Hematopoietic multipotent progenitor cell (in vitro differentiated cells): ENCODE results near the gene OR2T8. TPM values are rescaled to one million over a fixed set of nuclear protein-coding genes. Genes with fewer than 3 reads are reported as not detected.

Experiments used
- DNase-seq, 3 donors: peaks; one replicate each; pipeline ENCODE4 v3.0.0-alpha.2; 2011 to 2015; ENCODE audit warnings: low read depth in 2 of 3, low spot score in 2 of 3
- total RNA-seq: library from RNA; depleted of rRNA; stranded (reverse); fragments of >200 nt; gene quantifications from one replicate; pipeline ENCODE4 v1.2.3, GENCODE V29; 2012

Gene OR2T8
- total RNA-seq, 1 donor = 1.6 TPM

DNA sequence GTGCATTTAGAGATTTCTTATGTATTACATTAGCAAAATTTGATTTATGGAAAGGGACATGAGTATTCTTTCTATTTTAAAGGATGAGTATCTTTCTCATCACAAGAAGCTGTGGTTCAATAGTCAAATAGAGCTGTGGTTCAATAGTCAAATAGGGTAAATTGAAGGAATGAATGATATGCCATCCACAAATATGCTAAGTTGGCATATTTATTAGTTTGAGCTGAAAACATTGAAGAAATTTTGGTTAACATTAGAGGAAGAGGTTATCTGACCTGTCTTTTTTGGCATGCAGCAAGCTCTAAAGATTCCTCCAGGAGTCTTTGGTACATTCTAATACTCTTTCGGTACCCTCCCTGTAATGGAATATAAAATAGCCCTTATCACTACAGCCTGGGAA, 33.4 kb downstream of the OR2T8 start:
- DNase-seq = no peak

DNA sequence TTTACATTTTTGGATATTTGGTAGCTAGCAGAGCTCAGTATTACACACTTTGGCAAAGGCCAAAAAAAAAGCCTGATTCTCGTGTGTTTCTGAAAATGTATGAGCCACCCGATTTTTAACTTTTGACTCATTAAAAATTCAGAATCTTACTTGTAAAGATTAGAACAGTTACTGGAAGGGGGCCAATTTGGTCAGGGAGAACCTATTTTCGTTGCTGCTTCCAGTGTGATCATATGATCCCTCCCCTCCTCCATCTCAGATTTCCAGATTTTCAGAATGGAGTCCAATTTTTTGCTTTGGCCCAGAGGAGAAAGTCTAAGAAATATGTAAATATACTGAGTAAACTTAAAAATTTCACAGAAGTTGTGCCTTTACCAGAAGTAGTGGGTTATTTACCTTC, 41.7 kb downstream of the OR2T8 start:
- peak in 1 of 3 donors; percentile 60 for DNase-seq

DNA sequence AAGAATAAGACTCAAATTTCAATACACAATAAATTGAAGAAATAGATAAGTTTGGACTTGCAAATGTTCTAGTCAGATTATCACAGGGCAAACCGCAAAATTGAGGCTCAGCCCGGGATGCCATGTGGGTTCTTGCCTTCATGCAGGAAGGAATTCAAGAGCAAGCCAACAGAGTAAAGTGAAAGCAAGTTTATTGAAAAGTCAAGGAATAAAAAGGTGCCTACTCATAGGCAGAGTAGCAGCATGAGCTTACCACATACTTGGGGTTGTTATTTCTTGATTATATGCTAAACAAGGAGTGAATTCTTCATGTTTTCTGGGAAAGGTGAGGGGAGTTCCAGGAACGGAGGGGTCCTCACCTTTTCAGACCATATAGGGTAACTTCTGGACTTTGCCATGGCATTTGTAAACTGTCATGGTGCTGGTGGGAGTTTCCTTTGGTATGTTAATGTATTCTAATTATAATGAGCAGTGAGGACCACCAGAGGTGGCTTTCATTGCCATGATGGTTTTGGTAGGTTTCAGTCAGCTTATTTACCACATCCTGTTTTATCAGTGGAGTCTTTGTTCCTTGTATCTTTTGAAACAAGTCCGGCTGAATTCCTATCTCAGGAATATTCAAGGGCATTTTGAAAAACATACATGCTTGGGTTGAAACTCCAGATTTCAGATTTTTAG, 43.0 kb downstream of the OR2T8 start:
- DNase-seq = peak in 2 of 3 donors; percentile 41 to 56

DNA sequence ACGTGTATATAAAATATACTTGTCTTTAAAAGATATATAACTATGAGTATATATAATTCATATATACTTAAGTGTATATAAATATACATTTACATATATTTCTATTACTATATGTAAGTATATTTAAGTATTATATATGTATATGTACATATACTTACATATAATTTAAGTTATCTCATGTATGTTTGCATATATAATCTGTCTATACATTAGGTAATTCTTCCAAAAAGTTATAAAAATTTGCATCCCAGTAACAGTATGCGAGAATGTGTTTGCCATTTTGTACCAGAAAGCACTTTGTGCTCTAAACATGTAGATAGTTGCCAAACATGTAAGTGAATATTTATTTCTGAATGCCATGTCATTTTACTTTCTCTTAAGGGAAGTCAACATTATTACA, 44.9 kb downstream of the OR2T8 start, which contains the start of gene OR2AK2:
Gene OR2AK2, plus strand, starts transcription at position 301 of the 400 bp plus-strand sequence. CDS start 144 bp downstream, outside the sequence.
- no peak for DNase-seq

DNA sequence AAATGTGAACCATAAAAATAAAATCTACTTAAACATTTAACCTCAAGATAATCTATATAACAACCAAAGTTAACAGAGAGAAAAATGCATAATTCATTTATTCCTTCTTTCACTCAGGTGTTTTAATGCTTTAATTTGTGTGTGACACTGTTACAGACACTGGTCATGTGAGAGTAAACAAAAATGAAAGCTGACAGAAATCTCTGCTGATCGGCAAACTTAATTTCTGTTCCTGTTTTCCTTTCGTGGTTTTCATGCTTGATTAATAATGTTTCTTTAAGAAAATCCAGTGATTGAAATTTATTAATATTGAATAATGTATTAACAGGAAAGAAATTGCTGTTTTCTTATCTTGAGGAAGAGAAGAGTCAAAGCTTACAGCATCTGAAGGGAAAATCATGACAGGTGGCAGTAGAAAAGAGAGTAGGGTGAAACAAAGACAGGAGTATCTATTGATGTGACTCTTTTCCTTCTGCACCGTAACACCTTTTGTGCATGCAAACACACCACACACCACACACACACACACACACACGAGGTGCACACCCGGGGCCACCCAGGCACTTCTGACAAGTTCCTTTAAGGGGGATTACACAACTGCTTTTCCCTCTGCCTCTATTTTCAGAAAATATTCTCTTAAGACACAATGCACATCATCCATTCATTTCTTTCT, 46.6 kb downstream of the OR2T8 start:
- no peak for DNase-seq

Other genes starting within 250 kb of the OR2T8 start
- not detected for gene OR13G1, start 240.5 kb upstream of the OR2T8 start, total RNA-seq
- under 0.01 TPM for gene OR6F1, start 203.6 kb upstream of the OR2T8 start, total RNA-seq
- gene OR14K1, start 181.6 kb upstream of the OR2T8 start, total RNA-seq = 0.81 TPM
- not detected for gene OR14A2, start 172.1 kb upstream of the OR2T8 start, total RNA-seq
- not detected for gene OR1C1, start 159.7 kb upstream of the OR2T8 start, total RNA-seq
- not detected for gene OR14A16, start 96.1 kb upstream of the OR2T8 start, total RNA-seq
- gene OR11L1, start 78.4 kb upstream of the OR2T8 start, total RNA-seq = under 0.01 TPM
- 25.3 TPM for gene TRIM58, start 63.1 kb upstream of the OR2T8 start, total RNA-seq
- 45.8 TPM for gene OR2W3, start 24.7 kb upstream of the OR2T8 start, total RNA-seq
- 0.27 TPM for gene OR2AJ1, start 4.6 kb downstream of the OR2T8 start, total RNA-seq
- 9.2 TPM for gene OR2L8, start 28.6 kb downstream of the OR2T8 start, total RNA-seq
- 3.2 TPM for gene OR2AK2, start 45.0 kb downstream of the OR2T8 start, total RNA-seq
- gene OR2L5, start 93.4 kb downstream of the OR2T8 start, total RNA-seq = 1.3 TPM
- 3.0 TPM for gene OR2L2, start 109.8 kb downstream of the OR2T8 start, total RNA-seq
- gene OR2L3, start 126.6 kb downstream of the OR2T8 start, total RNA-seq = 1.6 TPM
- 3.8 TPM for gene OR2L13, start 174.9 kb downstream of the OR2T8 start, total RNA-seq
- gene OR2M5, start 224.9 kb downstream of the OR2T8 start, total RNA-seq = 0.54 TPM